Hepatocyte (in vitro differentiated cells): ENCODE measurements around the gene ABLIM2. TPM values are rescaled to one million over a fixed set of nuclear protein-coding genes. Genes with fewer than 3 reads are reported as not detected.

ENCODE experiments used
- DNase-seq: peaks from one replicate; pipeline ENCODE4 v3.0.0-alpha.2; 2016; ENCODE audit warnings: low spot score
- H2AFZ ChIP-seq: fragments of 200-600 bp; sonication (generic); 2 replicates; pipeline ENCODE4 v1.6.0; 2016; ENCODE audit warnings: antibody characterized with exemption, mild to moderate bottlenecking
- H3K27ac ChIP-seq: fragments of 200-600 bp; sonication (generic); 2 replicates; pipeline ENCODE4 v1.5.1; 2016; ENCODE audit warnings: mild to moderate bottlenecking
- H3K27me3 ChIP-seq: fragments of 200-600 bp; sonication (generic); 2 replicates; pipeline ENCODE4 v1.6.1; 2016
- H3K36me3 ChIP-seq: fragments of 200-600 bp; sonication (generic); replicated peaks from 2 replicates; pipeline ENCODE4 v1.5.1; 2016; ENCODE audit warnings: low read depth; ENCODE audit not compliant: insufficient read depth
- H3K4me1 ChIP-seq: fragments of 200-600 bp; sonication (generic); 2 replicates; pipeline ENCODE4 v1.5.1; 2016; ENCODE audit warnings: mild to moderate bottlenecking, moderate library complexity; ENCODE audit not compliant: insufficient read depth
- H3K4me2 ChIP-seq: fragments of 200-600 bp; sonication (generic); 2 replicates; pipeline ENCODE4 v1.6.0; 2016
- H3K4me3 ChIP-seq: fragments of 200-600 bp; sonication (generic); 2 replicates; pipeline ENCODE4 v1.5.1; 2016; ENCODE audit warnings: mild to moderate bottlenecking
- H3K79me2 ChIP-seq: fragments of 200-600 bp; sonication (generic); 2 replicates; pipeline ENCODE4 v1.6.0; 2017; ENCODE audit warnings: mild to moderate bottlenecking
- H3K9me2 ChIP-seq: fragments of 200-600 bp; sonication (generic); replicated peaks from 2 replicates; pipeline ENCODE4 v1.6.0; 2017; ENCODE audit warnings: mild to moderate bottlenecking; ENCODE audit not compliant: insufficient read depth
- H3K9me3 ChIP-seq: fragments of 200-600 bp; sonication (generic); 2 replicates; pipeline ENCODE4 v1.5.1; 2016; ENCODE audit warnings: low read depth, mild to moderate bottlenecking
- H4K20me1 ChIP-seq: fragments of 200-600 bp; sonication (generic); 2 replicates; pipeline ENCODE4 v1.6.0; 2016; ENCODE audit warnings: mild to moderate bottlenecking; ENCODE audit not compliant: insufficient read depth, poor library complexity, severe bottlenecking
- EZH2 ChIP-seq: fragments of 200-600 bp; sonication (generic); IDR thresholded peaks from 2 replicates; pipeline ENCODE4 v1.6.1; 2016; ENCODE audit warnings: antibody characterized with exemption, mild to moderate bottlenecking, borderline replicate concordance
- EZH2phosphoT487 ChIP-seq: fragments of 200-600 bp; sonication (generic); IDR thresholded peaks from one replicate; pipeline ENCODE4 v1.6.1; 2018; ENCODE audit warnings: antibody characterized with exemption, mild to moderate bottlenecking, low read depth, moderate library complexity; ENCODE audit not compliant: unreplicated experiment, severe bottlenecking
- WGBS: methylation state at CpG from one replicate; pipeline ENCODE4 v1.1.6; 2016; ENCODE audit warnings: low lambda C conversion rate; ENCODE audit errors: missing lambda C conversion rate; 5-methylcytosine and 5-hydroxymethylcytosine counted together
- polyA plus RNA-seq: library from polyadenylated mRNA; unstranded; fragments of >200 nt; fragmentation: Nextera tagmentation; extraction: Ambion mirVana; gene quantifications from 2 replicates; pipeline ENCODE4 v1.2.1, GENCODE V29; 2016
- total RNA-seq: library from RNA; depleted of rRNA; stranded (reverse); fragments of >200 nt; gene quantifications from 2 replicates; pipeline ENCODE4 v1.2.3, GENCODE V29; 2014
- TF ChIP-seq, protein P1 (sequence below): fragments of 200-600 bp; sonication (generic); IDR thresholded peaks from 2 replicates; pipeline ENCODE4 v1.5.1; 2016; ENCODE audit warnings: antibody characterized with exemption, mild to moderate bottlenecking; ENCODE audit not compliant: poor library complexity

The ABLIM2 gene
- total and polyA plus RNA-seq, 2 experiments from 2014 or later = 1.7 to 2.0 TPM

DNA sequence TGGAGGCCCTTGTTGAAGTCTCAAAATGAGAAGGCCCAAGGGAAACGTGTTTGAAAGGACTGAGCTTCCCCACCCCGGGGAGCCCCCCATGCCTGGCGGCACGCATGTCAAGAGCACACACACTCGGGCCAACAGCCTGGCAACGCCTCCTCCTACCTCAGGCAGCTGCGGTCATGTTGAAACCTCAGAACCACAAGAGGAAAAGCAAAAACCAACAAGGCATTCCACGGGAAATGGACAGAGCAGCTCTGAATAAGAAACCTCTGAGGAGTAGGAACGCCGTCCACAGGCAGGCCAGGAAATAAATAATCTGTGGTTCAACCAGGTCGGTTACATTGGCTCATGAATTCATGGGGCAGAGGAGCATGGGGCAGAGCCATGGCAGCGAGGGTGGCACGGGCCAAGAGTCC is 123.2 kb downstream of the ABLIM2 start:
- no peak overlapping the region for H3K4me2 ChIP-seq
- TF ChIP-seq, protein P1, sequence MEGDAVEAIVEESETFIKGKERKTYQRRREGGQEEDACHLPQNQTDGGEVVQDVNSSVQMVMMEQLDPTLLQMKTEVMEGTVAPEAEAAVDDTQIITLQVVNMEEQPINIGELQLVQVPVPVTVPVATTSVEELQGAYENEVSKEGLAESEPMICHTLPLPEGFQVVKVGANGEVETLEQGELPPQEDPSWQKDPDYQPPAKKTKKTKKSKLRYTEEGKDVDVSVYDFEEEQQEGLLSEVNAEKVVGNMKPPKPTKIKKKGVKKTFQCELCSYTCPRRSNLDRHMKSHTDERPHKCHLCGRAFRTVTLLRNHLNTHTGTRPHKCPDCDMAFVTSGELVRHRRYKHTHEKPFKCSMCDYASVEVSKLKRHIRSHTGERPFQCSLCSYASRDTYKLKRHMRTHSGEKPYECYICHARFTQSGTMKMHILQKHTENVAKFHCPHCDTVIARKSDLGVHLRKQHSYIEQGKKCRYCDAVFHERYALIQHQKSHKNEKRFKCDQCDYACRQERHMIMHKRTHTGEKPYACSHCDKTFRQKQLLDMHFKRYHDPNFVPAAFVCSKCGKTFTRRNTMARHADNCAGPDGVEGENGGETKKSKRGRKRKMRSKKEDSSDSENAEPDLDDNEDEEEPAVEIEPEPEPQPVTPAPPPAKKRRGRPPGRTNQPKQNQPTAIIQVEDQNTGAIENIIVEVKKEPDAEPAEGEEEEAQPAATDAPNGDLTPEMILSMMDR = no peak
- TF ChIP-seq EZH2 = no peak
- H2AFZ ChIP-seq = no peak overlapping the region
- no peaks in the 10 kb centered on the region for H3K36me3 ChIP-seq
- no peak overlapping the region for H3K27ac ChIP-seq
- no peak for DNase-seq
- no peaks in the 10 kb centered on the region for H3K79me2 ChIP-seq
- 82% methylated on average over 13 of the region's 13 CpGs for WGBS
- no peaks in the 10 kb centered on the region for H3K27me3 ChIP-seq
- H3K4me1 ChIP-seq = no peaks in the 10 kb centered on the region
- H4K20me1 ChIP-seq = no peaks in the 10 kb centered on the region
- no peaks in the 10 kb centered on the region for H3K9me3 ChIP-seq
- H3K4me3 ChIP-seq = no peak overlapping the region
- no peaks in the 10 kb centered on the region for H3K9me2 ChIP-seq

- H3K27ac ChIP-seq = no peak overlapping the region
- no peaks in the 10 kb centered on the region for H3K4me1 ChIP-seq
- H3K27me3 ChIP-seq = no peaks in the 10 kb centered on the region
- DNase-seq = no peak
- TF ChIP-seq, protein P1 = no peak
- TF ChIP-seq EZH2 (no peak), EZH2phosphoT487 (no peak)
- H3K36me3 ChIP-seq = no peaks in the 10 kb centered on the region
- no peaks in the 10 kb centered on the region for H4K20me1 ChIP-seq
- WGBS = 85% methylated on average over 11 of the region's 11 CpGs
- no peaks in the 10 kb centered on the region for H3K79me2 ChIP-seq
- H3K9me3 ChIP-seq = no peaks in the 10 kb centered on the region
- no peak overlapping the region for H2AFZ ChIP-seq
- no peaks in the 10 kb centered on the region for H3K9me2 ChIP-seq
- H3K4me2 ChIP-seq = no peak overlapping the region
- no peak overlapping the region for H3K4me3 ChIP-seq
These were observed 124.6 kb downstream of the ABLIM2 start for GRCh38 chr4:8033829-8034528.

GRCh38 chr4:8033067-8033755 is 125.4 kb downstream of the ABLIM2 start:
- H3K4me1 ChIP-seq = no peaks in the 10 kb centered on the region
- no peak overlapping the region for H3K27ac ChIP-seq
- TF ChIP-seq EZH2 = no peak
- TF ChIP-seq, protein P1 = no peak
- TF ChIP-seq EZH2phosphoT487 = no peak
- H3K9me2 ChIP-seq = no peaks in the 10 kb centered on the region
- no peaks in the 10 kb centered on the region for H3K36me3 ChIP-seq
- no peak for DNase-seq
- 88% methylated on average over 17 of the region's 17 CpGs for WGBS
- H2AFZ ChIP-seq = no peak overlapping the region
- no peaks in the 10 kb centered on the region for H3K27me3 ChIP-seq
- H3K4me2 ChIP-seq = no peak overlapping the region
- H3K9me3 ChIP-seq = no peaks in the 10 kb centered on the region
- H4K20me1 ChIP-seq = no peaks in the 10 kb centered on the region
- no peaks in the 10 kb centered on the region for H3K79me2 ChIP-seq
- H3K4me3 ChIP-seq = no peak overlapping the region
